Heart left ventricle (tissue), 16 donors: ENCODE measurements around the gene CHIC2. TPM values are rescaled to one million over a fixed set of nuclear protein-coding genes. Genes with fewer than 3 reads are reported as not detected.

Source experiments
- ATAC-seq, 4 donors: fragments of 200-7000 bp; cut with Tn5 transposase; one replicate each; pipeline ENCODE4 v1.9.1; 2020 to 2022; ENCODE audit warnings: moderate library complexity in 4 of 4, mild to moderate bottlenecking in 3 of 4, moderate number of reproducible peaks in 1 of 4
- DNase-seq, 5 donors: peaks; one replicate each; pipeline ENCODE4 v3.0.0-alpha.2; 2020
- H3K27ac ChIP-seq, 12 donors: fragments of 200-600 bp; sonication (generic) in 4 of 12; one replicate each; pipeline versions ENCODE4 v1.5.0 to v1.8.0; 2016 to 2022; ENCODE audit warnings: mild to moderate bottlenecking in 2 of 12
- H3K27me3 ChIP-seq, 9 donors: fragments of 200-600 bp; sonication (generic) in 2 of 9; one replicate each; pipeline versions ENCODE4 v1.5.1 to v1.8.0; 2016 to 2022; ENCODE audit warnings: mild to moderate bottlenecking in 3 of 9
- H3K36me3 ChIP-seq, 9 donors: fragments of 200-600 bp; sonication (generic) in 2 of 9; one replicate each; pipeline versions ENCODE4 v1.5.0 to v1.8.0; 2018 to 2022; ENCODE audit warnings: mild to moderate bottlenecking in 2 of 9
- H3K4me1 ChIP-seq, 12 donors: fragments of 200-600 bp; sonication (generic) in 4 of 12; one replicate each; pipeline versions ENCODE4 v1.5.0 to v1.8.0; 2016 to 2022; ENCODE audit warnings: mild to moderate bottlenecking in 3 of 12
- H3K4me3 ChIP-seq, 12 donors: fragments of 200-600 bp; sonication (generic) in 4 of 12; one replicate each; pipeline versions ENCODE4 v1.5.0 to v1.8.0; 2017 to 2022; ENCODE audit warnings: mild to moderate bottlenecking in 9 of 12, moderate library complexity in 4 of 12
- H3K9me3 ChIP-seq, 12 donors: fragments of 200-600 bp; sonication (generic) in 4 of 12; one replicate each; pipeline versions ENCODE4 v1.5.0 to v1.8.0; 2016 to 2022; ENCODE audit warnings: mild to moderate bottlenecking in 1 of 12
- CTCF ChIP-seq, 12 donors: fragments of 200-600 bp; sonication (generic) in 4 of 12; IDR thresholded peaks; one replicate each; pipeline versions ENCODE4 v1.5.0 to v1.8.0; 2018 to 2022; ENCODE audit warnings: antibody characterized with exemption in 12 of 12, mild to moderate bottlenecking in 5 of 12
- POLR2A ChIP-seq, 2 donors: fragments of 450-650 bp; IDR thresholded peaks; one replicate each; pipeline ENCODE4 v1.6.1; 2017; ENCODE audit warnings: antibody characterized with exemption in 2 of 2, mild to moderate bottlenecking in 2 of 2, moderate library complexity in 2 of 2
- WGBS, 4 donors: extraction: QIAGEN DNeasy Blood & Tissue Kit in 2 of 4; methylation state at CpG; one replicate each; pipeline versions ENCODE4 v1.1.5 to v1.1.7; 2013 to 2018; 5-methylcytosine and 5-hydroxymethylcytosine counted together
- intact Hi-C, 10 donors: fragments of 100-400 bp; cut with DNase I; formaldehyde crosslinking; loops; one replicate each; pipeline versions ENCODE4 v1.11.1 to v1.14.2; 2022
- polyA plus RNA-seq, 2 donors: library from polyadenylated mRNA; stranded (reverse); fragments of 200-250 nt; gene quantifications; one replicate each; pipeline ENCODE4 v1.2.3, GENCODE V29; 2013
- total RNA-seq, 9 donors: library from RNA; depleted of rRNA in 2 of 9; stranded (reverse); fragments of >200 nt in 2 of 9; fragmentation: NEBNext Ultra II Directional in 3 of 9; extraction: Animal tissue kit (Norgen Biotek cat#: 25700) in 3 of 9; gene quantifications; one replicate each; pipeline versions ENCODE4 v1.1.0 to v1.2.4, GENCODE V29; 2016 to 2023
- donor health status: ischemic (EF 13 %, LVEDD 7.1; RV severe dilation, severe dysfunction).
- donor health status: healthy with polysubstance abuse.
- donor health status: DM: no; HTN: yes; CAD: no.
- donor health status: DM: no; HTN: no; CAD: no.
- donor health status: ischemic (EF 25% LVEDD 6.9; RV normal size, moderate dysfunction).
- donor health status: ischemic (EF 25% LVEDD 5.7; RV mildly dilated, moderate dysfunction).
- donor health status: healthy.
- donor health status: DM: yes; HTN: yes; CAD: no.
- donor health status: ischemic (EF 35%, LVEDD 5.7; RV mildly dilated, moderate dysfunction).
- donor health status: nonischemic (EF 11% LVEDD 7.7; RV severe dilation, severe dysfunction).
- donor health status: DM: yes; HTN: yes; CAD: no.
- donor health status: PGD.
- donor health status: ischemic (EF 29% LVEDD 5.4; RV normal size, mild dysfunction).
- donor health status: nonischemic (EF 23%, LVEDD 6.1; RV moderate dilation, normal function).

Gene CHIC2
- total and polyA plus RNA-seq, 11 donors = 5.5 to 17.8 (median 11.2) TPM

GRCh38 chr4:54101190-54102041 is 37.0 kb upstream of the CHIC2 start:
- no peaks in the 10 kb centered on the region for H3K36me3 ChIP-seq
- peaks cover 0 to 39% (median 23%) of the 10 kb centered on the region in 12 donors for H3K4me1 ChIP-seq
- no peaks in the 10 kb centered on the region for H3K9me3 ChIP-seq
- peaks cover 46 to 100% (median 88%) of the 10 kb centered on the region in 9 donors for H3K27me3 ChIP-seq
- WGBS, 4 donors = 7 to 16% (median 9%) methylated on average over 36 to 50 of the region's 50 CpGs
- peak overlapping the region in 9 of 12 donors; percentile 26 to 53 (median 41) for H3K4me3 ChIP-seq
- no peak overlapping the region for H3K27ac ChIP-seq
- ATAC-seq (no peak), DNase-seq (no peak)
- no peak for TF ChIP-seq POLR2A (IDR thresholded peaks at IDR 0.05)
- TF ChIP-seq CTCF (IDR thresholded peaks at IDR 0.05) = no peak
- intact Hi-C loops = loop anchor here in 2 of 10 donors (5.0 to 10.0 kb wide), 2 partner anchors 39 to 113 kb away; partner anchors contain the start of gene CHIC2 (in 1 of the 2)

DNA sequence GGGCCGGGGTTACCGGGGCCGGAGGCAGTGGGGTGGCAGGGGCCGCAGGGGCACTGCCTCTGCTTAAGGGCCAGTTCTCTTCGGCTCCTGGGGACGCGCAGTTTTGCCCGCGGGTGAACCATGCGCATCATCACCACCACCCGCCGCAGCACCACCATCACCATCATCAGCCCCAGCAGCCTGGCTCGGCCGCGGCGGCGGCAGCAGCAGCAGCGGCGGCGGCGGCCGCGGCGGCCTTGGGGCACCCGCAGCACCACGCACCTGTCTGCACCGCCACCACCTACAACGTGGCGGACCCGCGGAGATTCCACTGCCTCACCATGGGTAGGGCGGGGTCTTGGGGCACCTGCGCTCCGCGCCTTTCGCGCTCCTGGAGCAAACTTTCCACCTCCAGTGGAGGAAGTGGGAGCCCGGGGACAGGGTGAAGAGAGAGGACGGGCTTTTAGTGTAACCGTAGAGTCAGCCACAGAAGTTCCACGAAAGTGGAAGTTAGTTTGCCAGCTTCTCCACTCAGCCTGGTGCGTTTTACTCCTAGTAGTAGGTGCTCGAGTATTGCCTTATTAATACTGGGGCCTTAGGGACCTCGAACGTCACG is 36.3 kb upstream of the CHIC2 start:
- Histone ChIP-seq H3K9me3 (no peaks in the 10 kb centered on the region), H3K4me3 (peak overlapping the region; percentile 19 to 53 (median 40)), H3K4me1 (peaks cover 0 to 39% (median 23%) of the 10 kb centered on the region in 12 donors), H3K27ac (no peak overlapping the region), H3K36me3 (no peaks in the 10 kb centered on the region), H3K27me3 (peaks cover 47 to 100% (median 90%) of the 10 kb centered on the region in 9 donors)
- intact Hi-C loops = loop anchor here in 2 of 10 donors (5.0 to 10.0 kb wide), 2 partner anchors 38 to 114 kb away; partner anchors contain the start of gene CHIC2 (in 1 of the 2)
- no peak for DNase-seq
- ATAC-seq = peak in 1 of 4 donors; percentile 16
- 2 to 3% (median 2%) methylated on average over 18 to 46 of the region's 46 CpGs for WGBS, 4 donors
- no peak for TF ChIP-seq POLR2A (IDR thresholded peaks at IDR 0.05)

DNA sequence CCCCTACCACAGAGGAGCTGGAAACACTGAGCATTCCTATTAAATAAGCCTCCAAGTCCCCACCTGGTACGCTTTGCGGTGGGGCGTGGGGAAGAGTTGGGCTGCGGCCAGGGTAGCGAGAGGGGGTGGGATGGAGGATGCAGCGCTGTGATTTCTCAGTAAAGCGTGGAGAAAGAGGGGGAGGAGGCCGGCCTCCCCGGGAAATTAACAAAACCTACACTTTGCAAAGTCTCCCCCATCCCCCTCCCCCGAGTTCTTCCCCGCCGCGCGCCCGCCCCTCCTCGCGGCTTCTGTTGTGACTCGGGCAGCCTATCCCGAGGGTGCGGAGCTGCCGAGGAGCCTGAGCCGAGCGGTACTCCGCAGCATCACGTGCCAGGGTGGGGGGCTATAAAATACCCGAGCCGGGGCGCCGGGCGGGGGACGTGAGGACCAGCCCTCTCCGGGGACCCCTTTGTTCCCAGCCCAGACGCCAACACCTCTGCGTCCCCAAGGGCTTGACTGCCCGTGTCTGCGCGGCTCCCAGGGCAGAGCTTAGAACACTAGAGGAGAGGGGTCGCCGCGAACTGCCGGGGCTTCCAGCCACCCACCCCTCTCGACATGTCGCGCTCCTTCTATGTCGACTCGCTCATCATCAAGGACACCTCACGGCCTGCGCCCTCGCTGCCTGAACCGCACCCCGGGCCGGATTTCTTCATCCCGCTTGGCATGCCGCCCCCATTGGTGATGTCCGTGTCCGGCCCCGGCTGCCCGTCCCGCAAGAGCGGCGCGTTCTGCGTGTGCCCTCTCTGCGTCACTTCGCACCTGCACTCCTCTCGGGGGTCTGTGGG is 35.6 kb upstream of the CHIC2 start, which contains the start of gene GSX2:
TSS of gene GSX2 (plus strand) at position 416 of the 827 bp plus-strand sequence. CDS start at position 598, 182 bp downstream.
- peak within 1 kb of the TSS; percentile 19 to 53 (median 40) for H3K4me3 ChIP-seq
- intact Hi-C loops = loop anchor here in 2 of 10 donors (5.0 to 10.0 kb wide), 2 partner anchors 38 to 115 kb away; partner anchors contain the start of gene CHIC2 (in 1 of the 2)
- peaks cover 0 to 39% (median 23%) of the 10 kb centered on the region in 12 donors for H3K4me1 ChIP-seq
- no peaks in the 10 kb centered on the region for H3K36me3 ChIP-seq
- H3K9me3 ChIP-seq = no peaks in the 10 kb centered on the region
- DNase-seq (peak in 1 of 5 donors; percentile 31), ATAC-seq (peak in 2 of 4 donors; percentile 18 to 26)
- H3K27ac ChIP-seq = no peak within 1 kb of the TSS
- no peak for TF ChIP-seq POLR2A (IDR thresholded peaks at IDR 0.05)
- no peak for TF ChIP-seq CTCF (IDR thresholded peaks at IDR 0.05)
- 0 to 2% (median 1%) methylated on average over 37 to 66 of the region's 66 CpGs for WGBS, 4 donors
- peaks cover 45 to 100% (median 92%) of the 10 kb centered on the region in 9 donors for H3K27me3 ChIP-seq

DNA sequence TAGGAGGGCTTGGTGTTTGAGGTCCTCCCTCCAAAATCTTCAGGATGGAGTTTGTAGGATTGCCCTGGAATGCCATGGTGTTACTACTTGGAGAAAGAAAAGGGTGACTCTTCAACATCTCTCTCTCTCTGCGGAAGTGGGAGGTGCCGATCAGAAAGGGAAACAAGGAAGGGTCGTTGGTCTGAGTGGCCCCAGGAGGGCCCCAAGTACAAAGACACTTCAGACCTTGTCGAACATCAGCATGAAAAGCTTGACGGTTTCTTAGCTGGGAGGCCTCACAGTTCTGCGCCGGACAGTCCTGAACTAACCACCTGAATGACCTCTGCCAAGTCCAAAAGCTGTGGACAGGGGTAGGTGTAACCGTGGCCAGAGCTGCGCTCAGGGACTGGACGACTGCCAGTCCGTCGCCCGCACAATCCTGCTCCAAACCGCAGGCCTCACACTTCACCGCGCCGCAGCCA is 34.9 kb upstream of the CHIC2 start:
- WGBS, 4 donors = 1 to 5% (median 3%) methylated on average over 17 of the region's 17 CpGs
- peaks cover 46 to 100% (median 97%) of the 10 kb centered on the region in 9 donors for H3K27me3 ChIP-seq
- DNase-seq (no peak), ATAC-seq (no peak)
- intact Hi-C loops = no loop called here
- H3K4me1 ChIP-seq = peaks cover 0 to 39% (median 23%) of the 10 kb centered on the region in 12 donors
- no peak overlapping the region for H3K27ac ChIP-seq
- peak overlapping the region; percentile 19 to 53 (median 40) for H3K4me3 ChIP-seq
- H3K36me3 ChIP-seq = no peaks in the 10 kb centered on the region
- no peaks in the 10 kb centered on the region for H3K9me3 ChIP-seq
- no peak for TF ChIP-seq CTCF (IDR thresholded peaks at IDR 0.05)
